BJ (cell line): ENCODE measurements around the gene TMEM179. TPM values are rescaled to one million over a fixed set of nuclear protein-coding genes. Genes with fewer than 3 reads are reported as not detected.

Source experiments
- CTCF ChIA-PET: fragments of 350-600 bp; formaldehyde crosslinking; extraction: SDS; loops from one replicate; lab custom pipeline; 2021; ENCODE audit warnings: antibody characterized with exemption, inconsistent platforms; lab: Yijun Ruan, JAX
- POLR2A ChIA-PET: fragments of 300-600 bp; sonication (Branson Sonifier 250); formaldehyde crosslinking; extraction: SDS; loops from one replicate; lab custom pipeline; 2021; ENCODE audit warnings: antibody characterized with exemption; lab: Charles Lee
- DNase-seq: peaks from one replicate; pipeline ENCODE4 v3.0.0-alpha.2; 2011; ENCODE audit warnings: low read depth
- H3K27me3 ChIP-seq: 2 replicates; pipeline ENCODE4 v1.6.0; 2011; ENCODE audit warnings: low read length; ENCODE audit not compliant: control insufficient read depth, insufficient read depth
- H3K36me3 ChIP-seq: 2 replicates; pipeline ENCODE4 v1.5.1; 2011; ENCODE audit warnings: low read length; ENCODE audit not compliant: control insufficient read depth, insufficient read depth
- H3K4me3 ChIP-seq: 2 replicates; pipeline ENCODE4 v1.5.1; 2011; ENCODE audit warnings: low read depth, mild to moderate bottlenecking, control low read depth, low read length
- polyA plus RNA-seq: library from polyadenylated mRNA; depleted of rRNA; stranded (reverse); fragments of >200 nt; gene quantifications from 2 replicates; pipeline ENCODE4 v1.2.3, GENCODE V29; 2011
- TF ChIP-seq, protein P1 (sequence below): IDR thresholded peaks from 2 replicates; pipeline ENCODE4 v1.5.1; 2011; ENCODE audit warnings: low read depth, mild to moderate bottlenecking, control low read depth, inconsistent platforms, low read length, moderate library complexity; ENCODE audit not compliant: insufficient read depth

Gene TMEM179
- polyA plus RNA-seq, 1 experiment, result 0.09 TPM

DNA sequence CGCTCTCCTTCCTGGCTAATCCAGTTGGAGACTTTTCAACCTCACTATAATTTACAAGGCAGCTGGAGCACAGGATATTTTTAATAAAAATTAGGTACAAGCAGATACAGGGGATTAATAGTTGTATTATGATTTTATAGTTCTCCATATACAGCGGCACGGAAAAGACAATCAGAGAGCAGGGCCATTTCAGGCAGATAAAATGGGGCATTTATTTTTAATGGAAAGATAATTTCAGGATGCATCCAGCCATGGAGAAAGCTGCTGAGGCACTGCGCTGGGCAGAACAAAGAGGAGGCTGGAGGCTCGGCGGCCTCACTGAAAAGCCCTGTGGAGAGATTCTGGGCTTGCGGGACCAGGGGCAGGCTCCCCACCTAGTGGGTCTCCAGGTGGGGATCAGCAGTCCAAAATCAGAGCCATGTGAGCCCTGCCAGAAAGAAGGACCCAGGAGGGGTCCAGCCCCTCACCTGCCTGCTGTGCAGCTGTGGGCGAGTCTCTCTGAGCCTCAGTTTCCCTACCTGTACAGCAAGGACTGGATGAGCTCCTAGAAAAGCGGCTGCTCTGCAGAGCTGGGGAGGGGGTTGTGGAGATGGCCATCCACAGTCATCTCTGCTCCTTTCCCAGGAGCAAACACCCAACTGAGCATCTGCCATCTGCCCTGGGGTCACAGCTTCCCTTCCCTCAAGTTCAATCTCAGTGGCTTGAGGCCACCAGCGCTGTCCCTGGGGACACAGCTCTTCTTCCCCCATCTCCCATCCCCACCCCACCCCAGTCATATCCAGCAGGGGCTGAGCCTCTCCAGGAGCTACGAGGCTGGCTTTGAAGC, 48.9 kb downstream of the TMEM179 start:
- ChIA-PET POLR2A (interaction anchor here (0.6 kb wide), 1 partner anchor 27 kb away, joined by 9 read pairs; no protein-coding TSS in a partner anchor), CTCF (interaction anchor here (0.6 to 1.4 kb wide), 3 partner anchors 419 to 483 kb away, joined by 3 read pairs; no protein-coding TSS in a partner anchor)
- no peak for DNase-seq
- no peak overlapping the region for H3K4me3 ChIP-seq
- TF ChIP-seq, protein P1, sequence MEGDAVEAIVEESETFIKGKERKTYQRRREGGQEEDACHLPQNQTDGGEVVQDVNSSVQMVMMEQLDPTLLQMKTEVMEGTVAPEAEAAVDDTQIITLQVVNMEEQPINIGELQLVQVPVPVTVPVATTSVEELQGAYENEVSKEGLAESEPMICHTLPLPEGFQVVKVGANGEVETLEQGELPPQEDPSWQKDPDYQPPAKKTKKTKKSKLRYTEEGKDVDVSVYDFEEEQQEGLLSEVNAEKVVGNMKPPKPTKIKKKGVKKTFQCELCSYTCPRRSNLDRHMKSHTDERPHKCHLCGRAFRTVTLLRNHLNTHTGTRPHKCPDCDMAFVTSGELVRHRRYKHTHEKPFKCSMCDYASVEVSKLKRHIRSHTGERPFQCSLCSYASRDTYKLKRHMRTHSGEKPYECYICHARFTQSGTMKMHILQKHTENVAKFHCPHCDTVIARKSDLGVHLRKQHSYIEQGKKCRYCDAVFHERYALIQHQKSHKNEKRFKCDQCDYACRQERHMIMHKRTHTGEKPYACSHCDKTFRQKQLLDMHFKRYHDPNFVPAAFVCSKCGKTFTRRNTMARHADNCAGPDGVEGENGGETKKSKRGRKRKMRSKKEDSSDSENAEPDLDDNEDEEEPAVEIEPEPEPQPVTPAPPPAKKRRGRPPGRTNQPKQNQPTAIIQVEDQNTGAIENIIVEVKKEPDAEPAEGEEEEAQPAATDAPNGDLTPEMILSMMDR, result no peak
- no peaks in the 10 kb centered on the region for H3K36me3 ChIP-seq
- H3K27me3 ChIP-seq, result no peaks in the 10 kb centered on the region

DNA sequence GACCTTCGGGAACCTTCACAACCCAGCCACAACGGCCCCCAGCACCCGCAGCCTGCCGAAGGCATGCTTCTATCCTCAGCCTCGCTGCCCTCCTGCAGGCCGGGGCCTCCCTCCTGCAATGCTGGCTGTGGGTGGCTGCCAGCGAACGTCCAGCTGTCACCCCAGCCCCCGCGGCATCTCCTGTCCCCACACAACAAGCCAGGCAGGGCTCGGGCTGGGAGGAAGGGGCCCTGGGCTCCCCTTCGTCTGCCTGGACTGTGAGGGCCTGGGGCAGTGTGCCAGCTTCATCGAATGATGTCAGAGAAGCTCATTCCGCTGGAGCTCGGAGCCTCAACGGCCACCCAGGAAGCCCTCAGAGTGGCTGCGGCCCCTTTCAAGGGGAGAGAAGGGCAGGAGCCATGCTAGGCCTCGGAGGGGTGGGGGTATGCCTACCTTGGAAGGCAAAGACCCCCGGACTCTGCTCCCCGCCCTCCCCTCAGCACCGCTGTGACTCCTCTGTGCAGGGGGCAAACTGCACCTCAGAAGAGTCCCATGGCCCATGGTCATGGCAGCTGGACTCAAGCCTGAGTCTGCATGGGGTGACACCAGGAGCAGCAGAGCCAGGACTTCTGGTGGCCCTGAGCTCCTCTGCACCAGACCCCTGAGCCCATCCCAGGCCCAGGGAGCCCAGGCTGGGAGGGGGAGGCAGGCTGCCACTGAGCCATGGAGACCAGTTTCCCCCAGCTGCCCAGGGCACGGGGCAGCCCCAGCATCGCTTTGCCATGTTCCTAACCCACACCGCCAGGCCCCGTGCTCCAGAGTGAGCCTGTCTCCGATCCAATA, 49.8 kb downstream of the TMEM179 start:
- POLR2A ChIA-PET, result no interaction called here
- H3K27me3 ChIP-seq, result no peaks in the 10 kb centered on the region
- no peaks in the 10 kb centered on the region for H3K36me3 ChIP-seq
- TF ChIP-seq, protein P1, result no peak
- no peak overlapping the region for H3K4me3 ChIP-seq
- CTCF ChIA-PET, result interaction anchor here (1.4 kb wide), 1 partner anchor 418 kb away, joined by 3 read pairs; no protein-coding TSS in a partner anchor
- DNase-seq, result no peak

DNA sequence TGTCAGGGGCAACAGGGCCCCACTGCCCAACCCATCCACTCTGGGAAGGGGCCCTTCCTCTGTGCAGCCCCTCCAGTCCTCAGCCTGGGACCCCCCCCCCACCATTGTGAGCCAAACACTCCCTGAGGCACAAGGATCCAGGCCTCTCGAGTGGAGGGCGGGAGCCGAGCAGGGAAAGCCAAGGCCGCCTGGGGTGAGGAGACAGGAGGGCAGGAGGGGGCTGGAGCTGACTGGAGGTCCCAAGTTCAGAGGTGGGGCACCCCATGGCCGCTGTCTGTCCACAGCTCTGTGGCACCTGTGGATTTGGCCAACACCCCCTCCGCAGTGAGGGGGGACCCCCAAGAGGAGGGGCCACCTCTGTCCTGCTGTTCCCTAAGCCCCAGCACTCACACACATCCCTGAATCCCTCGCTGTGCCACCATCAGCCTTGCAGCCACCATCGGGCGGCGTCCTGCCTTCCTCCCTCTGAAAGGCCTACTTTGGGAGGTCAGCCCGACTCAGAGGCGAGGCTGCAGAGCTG, 50.4 kb downstream of the TMEM179 start:
- TF ChIP-seq, protein P1, result no peak
- no peak for DNase-seq
- H3K27me3 ChIP-seq, result no peaks in the 10 kb centered on the region
- no peak overlapping the region for H3K4me3 ChIP-seq
- CTCF ChIA-PET, result interaction anchor here (1.6 kb wide), 1 partner anchor 10 kb away, joined by 5 read pairs; no protein-coding TSS in a partner anchor
- no peaks in the 10 kb centered on the region for H3K36me3 ChIP-seq
- POLR2A ChIA-PET, result no interaction called here

DNA sequence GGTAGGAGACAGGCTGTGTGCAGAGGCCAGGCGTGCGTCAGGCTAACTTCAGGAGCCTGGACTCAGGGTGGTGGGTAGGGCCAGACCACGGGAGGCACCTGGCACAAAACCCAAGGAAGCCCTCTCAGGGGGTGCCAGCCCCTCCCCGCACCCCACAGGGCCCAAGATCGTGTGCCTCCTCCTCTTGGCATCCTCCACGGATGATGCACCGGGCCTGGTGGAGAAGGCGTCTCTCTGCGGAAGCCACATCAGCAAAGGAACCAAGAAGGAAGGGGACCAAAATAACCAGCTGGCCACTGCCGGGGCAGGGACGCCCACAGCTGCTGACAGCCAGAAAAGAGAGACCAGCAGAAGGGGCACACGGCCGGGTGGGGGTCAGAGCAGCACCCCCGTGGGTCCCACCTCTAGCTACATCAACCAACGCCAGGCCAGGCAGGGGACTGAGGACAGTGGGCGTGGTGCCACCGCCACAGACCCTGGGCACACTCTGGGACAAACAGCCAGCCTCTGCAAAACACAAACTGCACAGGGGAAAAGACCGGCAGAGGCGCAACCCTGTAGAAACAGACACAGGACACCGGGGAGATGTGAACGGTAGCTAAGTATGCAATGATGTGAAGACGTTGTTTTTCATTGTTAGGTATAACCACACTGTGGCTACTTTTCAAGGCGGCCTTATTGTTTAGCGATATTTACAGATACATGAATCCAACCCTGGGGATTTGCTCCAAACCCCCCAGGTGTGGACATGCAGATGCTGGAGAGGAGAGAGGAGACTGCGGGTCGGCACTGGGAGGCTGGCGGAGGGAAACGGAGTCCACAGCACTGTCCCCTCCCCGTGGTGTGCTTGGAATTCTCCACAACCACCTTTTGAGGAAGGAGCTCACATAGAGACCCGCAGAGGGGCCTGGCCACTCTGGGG, 51.1 kb downstream of the TMEM179 start:
- CTCF ChIA-PET, result interaction anchor here (1.6 kb wide), 1 partner anchor 11 kb away, joined by 5 read pairs; no protein-coding TSS in a partner anchor
- H3K27me3 ChIP-seq, result no peaks in the 10 kb centered on the region
- H3K36me3 ChIP-seq, result no peaks in the 10 kb centered on the region
- POLR2A ChIA-PET, result no interaction called here
- H3K4me3 ChIP-seq, result no peak overlapping the region
- TF ChIP-seq, protein P1, result no peak
- no peak for DNase-seq
